ENCODE data around the gene SYCP2L. TPM values are rescaled to one million over a fixed set of nuclear protein-coding genes. Genes with fewer than 3 reads are reported as not detected.
"Not testable (repeated sequence)": the region's sequence is repeated elsewhere in the genome, so short reads cannot be mapped to it uniquely, and the experiment has no call there.

The SYCP2L gene
- total RNA-seq, 1 experiment from 2014 or later, result 1.5 TPM

DNA sequence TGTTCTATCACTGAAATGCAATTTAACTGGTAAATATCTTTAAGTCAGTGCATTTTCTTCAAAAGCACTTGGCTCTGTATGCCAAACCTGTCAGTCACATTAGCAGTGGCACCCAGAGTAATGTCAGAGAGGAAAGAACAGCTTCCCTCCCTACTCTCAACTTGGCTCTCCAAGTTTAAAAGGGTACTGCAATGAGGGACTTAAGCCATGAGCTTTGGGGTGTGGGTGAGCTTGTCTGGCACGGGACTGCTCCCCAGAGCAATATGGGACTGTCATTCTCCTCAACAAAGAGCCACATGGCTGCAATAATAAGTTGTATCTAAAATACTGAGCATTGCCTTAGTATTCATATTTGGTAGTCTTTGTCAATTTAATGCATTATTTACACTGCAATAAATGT lies 9.0 kb upstream of the SYCP2L start:
- no peak for DNase-seq (ENCODE audit: low spot score)

DNA sequence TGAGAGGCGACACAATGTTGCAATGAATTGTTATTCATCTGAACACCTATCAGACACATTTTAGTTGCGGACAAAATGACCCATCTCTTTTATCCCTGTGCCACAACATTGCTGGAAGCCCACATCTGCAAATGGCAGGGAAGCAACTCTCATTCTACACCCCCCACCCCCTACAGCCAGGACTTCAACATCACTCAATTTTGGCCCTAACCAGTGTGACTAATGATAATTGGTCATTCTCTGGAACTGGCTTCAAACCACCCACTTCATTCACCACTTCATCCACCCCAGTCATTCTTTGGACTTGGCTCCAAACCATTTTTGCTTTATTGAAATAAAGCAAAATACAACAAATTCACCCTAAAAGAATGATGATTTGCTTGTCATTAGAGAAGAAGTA lies 6.5 kb upstream of the SYCP2L start:
- no peak for DNase-seq (ENCODE audit: low spot score)

DNA sequence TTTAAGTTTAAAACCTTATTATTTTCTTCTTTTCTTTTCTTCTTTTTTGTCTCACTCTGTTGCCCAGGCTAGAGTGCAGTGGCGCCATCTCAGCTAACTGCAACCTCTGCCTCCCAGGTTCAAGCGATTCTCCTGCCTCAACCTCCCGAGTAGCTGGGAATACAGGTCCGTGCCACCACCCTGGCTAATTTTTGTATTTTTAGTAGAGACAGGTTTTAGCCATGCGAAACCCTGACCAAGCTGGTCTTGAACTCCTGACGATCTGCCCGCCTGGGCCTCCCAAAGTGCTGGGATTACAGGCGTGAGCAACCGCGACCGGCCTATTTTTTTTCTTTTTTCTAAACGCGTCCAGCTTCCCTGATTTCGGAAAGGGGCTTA lies 4.6 kb upstream of the SYCP2L start:
- DNase-seq (ENCODE audit: low spot score), result not testable (repeated sequence)

DNA sequence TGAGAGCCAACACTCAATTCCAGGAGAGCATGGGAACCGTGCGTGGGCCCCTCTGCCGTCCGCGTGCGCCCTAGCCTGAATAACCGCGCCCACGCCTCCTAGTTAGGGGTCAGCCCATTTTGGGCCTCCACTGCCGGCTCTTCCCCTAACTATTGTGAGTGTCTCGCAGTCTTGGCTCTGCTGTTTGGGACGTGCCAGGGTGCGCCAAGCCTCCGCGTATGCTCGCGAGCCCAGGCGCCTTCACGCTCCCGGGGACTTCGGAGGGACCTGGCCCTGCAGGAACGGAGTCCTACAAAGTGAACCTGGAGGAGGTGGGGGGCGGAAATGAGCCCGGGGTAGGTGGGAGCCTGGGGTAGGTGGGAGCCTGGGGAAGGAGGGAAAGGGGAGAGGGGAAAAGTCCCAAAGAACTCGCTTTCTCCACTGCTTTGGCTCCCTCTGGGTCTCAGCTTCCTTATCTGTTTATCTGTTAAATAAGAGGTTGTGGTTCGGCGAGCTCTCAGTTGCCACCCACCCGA lies 4.1 kb upstream of the SYCP2L start:
- no peak for DNase-seq (ENCODE audit: low spot score)

DNA sequence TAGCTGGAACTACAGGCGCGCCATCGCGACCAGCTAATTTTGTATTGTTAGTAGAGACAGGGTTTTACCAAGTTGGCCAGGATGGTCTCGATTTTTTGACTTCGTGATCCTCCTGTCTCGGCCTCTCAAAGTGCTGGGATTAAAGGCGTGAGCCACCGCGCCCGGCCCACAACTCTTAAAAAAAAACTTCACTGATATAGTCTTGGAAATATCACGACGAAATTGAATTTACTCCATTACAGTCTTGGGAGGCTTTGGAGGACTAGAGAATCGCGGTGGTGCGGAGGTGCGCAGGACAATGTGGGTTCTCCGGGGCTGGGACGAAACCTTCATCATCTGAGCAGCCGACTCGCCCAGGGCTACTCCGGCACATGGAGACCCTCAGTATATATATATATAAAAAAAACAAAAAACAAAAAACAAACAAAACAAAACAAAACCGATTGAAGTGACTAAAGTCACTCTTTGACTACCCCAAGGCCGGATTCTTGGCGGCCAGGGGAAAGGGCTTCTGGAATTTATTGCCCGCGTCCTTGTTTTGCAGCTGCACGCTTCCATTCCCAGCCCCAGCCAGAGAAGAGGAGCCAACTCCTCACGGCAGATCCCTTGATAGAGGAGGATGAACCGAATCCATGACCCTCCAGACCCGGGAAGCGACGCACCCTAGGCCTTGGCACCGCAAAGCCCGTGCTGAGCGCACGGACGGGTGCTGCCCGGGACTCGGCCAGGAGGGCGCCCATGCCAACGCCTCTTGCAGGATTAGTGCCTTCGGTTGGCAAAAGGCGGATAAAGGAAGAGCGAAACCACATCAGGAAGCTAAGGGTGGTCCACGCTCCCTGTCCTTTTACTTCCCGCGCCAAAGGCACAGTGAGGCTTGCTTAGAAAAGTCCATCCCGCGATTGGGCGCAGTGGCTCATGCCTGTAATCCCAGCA lies 3.3 kb upstream of the SYCP2L start:
- no peak for DNase-seq (ENCODE audit: low spot score)

DNA sequence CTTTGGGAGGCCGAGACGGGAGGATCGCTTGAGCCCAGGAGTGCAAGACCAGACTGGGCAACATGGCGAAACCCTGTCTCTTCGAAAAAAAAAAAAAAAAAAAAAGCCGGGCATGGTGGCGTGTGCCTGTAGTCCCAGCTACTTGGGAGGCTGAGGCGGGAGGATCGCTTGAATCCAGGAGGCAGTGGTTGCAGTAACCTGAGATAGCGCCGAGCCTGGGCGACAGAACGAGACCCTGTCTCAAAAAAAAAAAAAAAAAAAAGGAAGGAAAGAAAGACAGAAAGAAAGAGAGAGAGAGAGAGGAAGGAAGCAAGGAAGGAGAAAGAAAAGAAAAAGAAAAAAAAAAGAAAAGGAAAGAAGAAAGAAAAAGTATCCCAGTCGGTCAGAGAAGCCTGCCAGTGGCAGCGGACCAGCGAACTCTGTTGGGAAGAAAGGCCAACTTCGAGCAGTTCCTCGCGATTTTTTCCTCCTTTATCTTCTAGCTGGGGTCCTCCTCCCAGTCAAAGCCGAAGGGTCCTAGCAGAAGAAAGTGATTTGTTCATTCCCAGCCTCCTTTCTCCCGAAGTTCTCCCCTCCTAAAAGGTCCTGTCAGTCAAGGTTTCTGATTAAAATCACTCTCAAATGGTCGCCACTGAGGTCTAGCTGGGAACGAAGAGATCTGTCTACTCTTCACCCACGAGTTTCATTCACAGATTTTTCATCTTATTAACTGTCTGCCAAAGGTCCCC lies 2.4 kb upstream of the SYCP2L start:
- no peak for DNase-seq (ENCODE audit: low spot score)

DNA sequence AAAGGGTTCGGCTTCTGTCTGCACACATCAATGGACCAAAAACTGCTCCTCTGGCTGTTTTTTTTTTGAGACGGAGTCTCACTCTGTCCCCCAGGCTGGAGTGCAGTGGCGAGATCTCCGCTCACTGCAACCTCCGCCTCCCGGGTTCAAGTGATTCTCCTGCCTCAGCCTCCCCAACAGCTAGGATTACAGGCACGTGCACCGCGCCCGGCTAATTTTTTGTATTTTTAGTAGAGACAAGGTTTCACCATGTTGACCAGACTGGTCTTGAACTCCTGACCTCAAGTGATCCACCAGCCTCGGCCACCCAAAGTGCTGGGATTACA lies 524 bp upstream of the SYCP2L start:
- DNase-seq (ENCODE audit: low spot score), result not testable (repeated sequence)

DNA sequence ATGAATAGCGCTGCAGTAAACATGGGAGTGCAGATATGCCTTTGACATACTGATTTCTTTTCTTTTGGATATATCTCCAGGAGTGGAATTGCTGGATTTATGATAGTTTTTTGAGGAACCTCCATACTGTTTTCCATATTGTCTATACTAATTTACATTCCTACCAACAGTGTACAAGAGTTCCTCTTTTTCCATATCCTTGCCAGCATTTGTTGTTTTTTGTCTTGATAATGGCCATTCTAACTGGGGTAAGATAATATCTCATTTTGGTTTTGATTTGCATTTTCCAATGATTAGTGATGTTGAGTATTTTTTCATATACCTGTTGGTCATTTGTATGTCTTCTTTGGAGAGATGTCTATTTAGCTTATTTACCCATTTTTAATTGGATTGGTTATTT lies 3.3 kb downstream of the SYCP2L start:
- DNase-seq (ENCODE audit: low spot score), result no peak

DNA sequence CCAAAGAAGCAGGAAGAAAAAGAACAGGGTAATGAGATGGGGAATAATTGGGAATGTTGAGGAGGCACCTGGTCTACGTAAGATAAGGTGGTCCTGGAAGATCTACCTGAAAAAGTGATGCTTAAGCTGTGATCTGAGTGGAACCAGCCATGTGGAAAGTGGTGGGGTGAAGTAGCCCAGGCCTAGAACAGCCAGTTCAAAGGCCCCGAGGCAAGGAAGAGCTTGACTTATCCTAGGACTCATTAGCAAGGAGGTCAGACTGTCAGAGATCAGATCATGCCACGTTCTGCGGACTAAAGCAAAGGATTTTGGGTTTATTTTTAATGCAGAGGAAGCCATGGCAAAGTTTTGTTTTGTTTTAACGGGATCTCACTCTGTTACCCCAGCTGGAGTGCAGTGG lies 5.1 kb downstream of the SYCP2L start:
- DNase-seq (ENCODE audit: low spot score), result no peak

DNA sequence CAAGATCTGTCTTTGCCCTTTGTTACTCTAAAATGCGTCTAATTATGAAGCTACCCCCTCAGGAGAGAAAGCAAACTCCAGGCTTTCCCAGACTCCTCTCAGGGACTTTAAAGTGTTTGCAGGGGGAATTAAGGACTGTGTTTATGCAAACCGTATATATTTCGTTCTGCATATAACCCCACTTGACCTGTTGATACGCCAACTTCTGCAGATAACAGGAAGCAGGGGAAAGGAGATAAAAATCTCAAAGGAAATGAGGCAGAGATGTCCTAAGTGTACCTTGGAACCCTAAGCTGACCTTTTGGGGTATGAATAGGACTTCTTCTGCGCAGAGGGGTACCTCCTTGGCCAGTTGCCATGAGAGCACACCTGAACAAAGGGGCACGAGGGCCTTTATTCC lies 8.1 kb downstream of the SYCP2L start:
- no peak for DNase-seq (ENCODE audit: low spot score)

DNA sequence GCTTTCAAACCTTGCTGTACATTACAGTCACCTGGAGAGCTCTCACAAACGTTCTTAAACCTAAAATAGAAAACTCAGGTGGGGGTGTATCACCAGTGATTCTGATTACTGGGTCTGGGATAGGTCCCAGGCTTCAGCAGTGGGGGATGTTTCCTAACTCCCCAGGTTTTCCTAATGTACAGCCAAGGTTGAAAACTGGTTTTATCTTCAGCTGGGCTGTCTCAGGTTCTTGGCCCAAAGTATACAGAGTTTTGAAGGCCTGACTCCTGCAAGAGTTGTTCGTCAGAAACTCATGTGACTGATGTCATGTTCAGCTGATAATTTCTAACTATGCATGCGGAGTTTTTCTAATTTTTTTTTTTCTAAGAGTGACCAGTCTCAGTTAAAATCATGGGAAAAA lies 9.8 kb downstream of the SYCP2L start:
- no peak for DNase-seq (ENCODE audit: low spot score)

DNA sequence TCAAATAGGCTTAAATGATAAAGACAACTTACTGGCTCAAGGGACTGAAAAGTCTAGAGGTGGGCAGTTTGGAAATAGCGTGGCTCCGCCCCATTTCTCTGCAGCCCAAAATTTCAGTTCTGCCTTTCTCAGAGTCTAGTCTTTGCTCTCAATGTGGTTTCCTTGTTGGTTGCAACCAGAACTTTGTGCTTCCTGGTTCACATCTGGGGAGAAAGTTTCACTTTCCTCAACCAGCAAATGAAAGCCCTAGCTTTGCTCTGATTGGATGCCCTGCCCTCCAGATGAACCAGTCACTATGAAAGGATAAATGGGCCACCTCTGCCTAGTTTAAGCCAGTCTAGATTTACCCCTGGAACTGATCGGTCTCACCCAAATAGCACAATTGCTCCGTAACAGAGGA lies 14.9 kb downstream of the SYCP2L start:
- no peak for DNase-seq (ENCODE audit: low spot score)

DNA sequence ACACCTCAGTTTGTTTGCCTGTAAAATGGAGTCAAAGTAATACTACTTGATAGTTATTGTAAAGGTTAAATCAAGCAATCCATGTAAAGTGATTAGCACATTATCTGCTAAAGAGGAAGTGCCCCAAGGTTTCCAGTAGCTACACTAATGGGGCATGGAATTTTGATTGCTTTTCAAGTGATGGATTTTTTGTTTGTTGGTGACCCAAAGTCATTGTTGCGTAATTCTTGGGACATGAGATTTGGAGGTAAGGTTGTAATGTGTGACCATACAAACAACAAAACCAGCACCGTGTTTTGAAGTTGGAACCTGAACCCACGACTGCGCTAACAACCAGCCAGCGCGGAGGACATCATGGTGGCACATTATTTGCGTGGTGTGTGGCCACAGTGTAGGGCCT lies 17.2 kb downstream of the SYCP2L start:
- no peak for DNase-seq (ENCODE audit: low spot score)

DNA sequence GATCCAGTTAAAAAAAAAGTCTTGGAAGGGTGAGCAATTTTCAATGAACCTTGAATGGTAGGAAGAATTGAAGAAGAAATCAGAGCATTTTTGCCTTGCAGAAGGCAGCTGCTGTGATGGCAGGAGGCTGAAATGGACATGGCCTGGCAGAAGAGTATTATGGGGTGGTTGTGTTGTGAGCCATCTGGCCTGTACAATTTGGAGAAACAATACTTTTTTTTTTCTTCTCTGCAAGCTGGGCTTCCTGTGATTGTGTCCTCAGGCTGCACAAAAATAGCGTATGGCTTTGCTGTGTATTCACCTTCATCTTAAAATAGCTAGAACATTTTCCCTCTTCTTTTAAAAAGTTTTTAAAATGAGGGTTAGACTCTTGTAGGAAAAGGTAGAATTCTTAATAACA lies 21.4 kb downstream of the SYCP2L start:
- no peak for DNase-seq (ENCODE audit: low spot score)

DNA sequence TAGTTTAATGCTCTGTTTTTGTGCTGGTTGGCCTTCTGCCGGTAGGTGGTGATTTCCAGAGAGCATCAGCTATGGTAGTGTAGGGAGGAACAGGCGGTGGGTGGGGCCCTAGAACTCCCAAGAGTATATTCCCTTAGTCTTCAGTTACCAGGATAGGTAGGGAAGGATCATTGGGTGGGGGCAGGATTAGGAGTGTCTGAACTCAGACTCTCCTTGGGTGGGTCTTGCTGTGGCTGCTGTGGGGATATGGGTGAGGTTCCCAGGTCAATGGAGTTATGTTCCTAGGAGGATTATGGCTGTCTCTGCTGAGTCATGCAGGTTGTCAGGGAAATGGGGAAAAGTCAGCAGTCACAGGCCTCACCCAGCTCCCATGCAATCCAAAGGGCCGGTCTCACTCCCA lies 32.7 kb downstream of the SYCP2L start:
- DNase-seq (ENCODE audit: low spot score), result not testable (repeated sequence)

DNA sequence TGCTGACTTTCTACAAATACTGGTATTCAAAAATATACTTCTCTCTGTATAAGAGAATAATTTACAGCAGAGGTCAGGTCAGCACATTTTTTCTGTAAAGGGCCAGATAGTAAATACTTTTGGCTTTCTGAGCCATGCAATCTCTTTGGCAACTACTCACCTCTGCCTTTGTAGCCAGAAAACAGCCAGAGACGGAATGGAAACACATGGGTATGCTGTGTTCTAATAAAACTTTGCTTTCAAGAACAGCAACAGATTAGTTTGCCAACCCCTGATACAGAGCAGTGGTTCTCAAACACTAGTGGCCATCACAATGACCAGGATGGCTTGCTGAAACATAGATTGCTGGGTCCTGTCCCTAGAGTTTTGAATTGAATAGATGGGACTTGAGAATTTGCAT lies 46.3 kb downstream of the SYCP2L start:
- DNase-seq (ENCODE audit: low spot score), result no peak

DNA sequence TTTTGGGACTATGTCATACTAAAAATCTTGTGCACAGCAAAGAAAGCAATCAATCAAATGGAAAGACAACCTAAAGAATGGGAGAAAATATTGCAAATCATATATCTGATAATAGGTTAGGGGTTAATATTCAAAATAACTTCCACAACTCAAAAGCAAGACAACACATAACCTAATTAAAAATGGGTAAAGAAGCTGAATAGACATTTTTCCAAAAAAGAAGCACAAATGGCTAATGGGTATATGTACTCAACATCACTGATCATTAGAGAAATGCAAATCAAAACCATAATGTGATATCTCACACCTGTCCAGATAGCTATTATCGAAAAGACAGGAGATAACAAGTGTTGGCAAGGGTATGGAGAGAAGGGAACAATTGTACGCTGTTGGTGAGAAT lies 53.0 kb downstream of the SYCP2L start:
- no peak for DNase-seq (ENCODE audit: low spot score)

DNA sequence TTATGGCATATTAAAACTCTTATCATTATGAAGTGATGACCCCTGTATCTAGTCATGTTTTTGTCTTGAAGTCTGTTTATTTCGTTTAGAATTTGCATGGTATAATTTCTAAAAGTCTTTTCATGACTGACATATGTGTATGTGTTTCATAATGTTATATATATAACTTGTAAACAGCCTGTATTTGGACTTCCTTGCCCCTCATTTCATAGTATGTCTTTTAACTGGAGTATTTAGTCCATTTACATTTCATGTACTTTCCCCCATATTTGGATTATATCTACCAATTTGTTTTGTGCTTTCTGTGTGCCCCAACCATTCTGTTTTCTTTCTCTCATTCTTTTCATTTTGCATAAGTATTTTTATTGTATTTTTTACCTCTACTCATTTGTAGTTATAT lies 59.0 kb downstream of the SYCP2L start:
- no peak for DNase-seq (ENCODE audit: low spot score)

DNA sequence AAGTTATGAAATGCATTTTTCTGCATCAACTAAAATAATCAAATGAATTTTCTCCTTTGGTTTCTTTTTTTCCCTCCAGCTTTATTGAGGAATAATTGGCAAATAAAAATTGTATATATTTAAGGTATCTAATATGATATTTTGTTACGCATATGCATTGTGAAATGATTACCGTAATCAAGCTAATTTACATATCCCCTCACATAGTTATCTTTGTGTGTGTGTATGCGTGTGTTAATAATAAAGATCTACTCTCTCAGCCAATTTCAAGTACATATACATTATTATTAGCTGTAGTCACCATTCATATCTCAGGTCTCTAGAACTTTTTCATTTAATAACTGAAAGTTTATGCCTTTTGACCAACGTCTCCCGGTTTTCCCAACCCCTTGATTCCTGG lies 61.1 kb downstream of the SYCP2L start:
- DNase-seq (ENCODE audit: low spot score), result no peak

DNA sequence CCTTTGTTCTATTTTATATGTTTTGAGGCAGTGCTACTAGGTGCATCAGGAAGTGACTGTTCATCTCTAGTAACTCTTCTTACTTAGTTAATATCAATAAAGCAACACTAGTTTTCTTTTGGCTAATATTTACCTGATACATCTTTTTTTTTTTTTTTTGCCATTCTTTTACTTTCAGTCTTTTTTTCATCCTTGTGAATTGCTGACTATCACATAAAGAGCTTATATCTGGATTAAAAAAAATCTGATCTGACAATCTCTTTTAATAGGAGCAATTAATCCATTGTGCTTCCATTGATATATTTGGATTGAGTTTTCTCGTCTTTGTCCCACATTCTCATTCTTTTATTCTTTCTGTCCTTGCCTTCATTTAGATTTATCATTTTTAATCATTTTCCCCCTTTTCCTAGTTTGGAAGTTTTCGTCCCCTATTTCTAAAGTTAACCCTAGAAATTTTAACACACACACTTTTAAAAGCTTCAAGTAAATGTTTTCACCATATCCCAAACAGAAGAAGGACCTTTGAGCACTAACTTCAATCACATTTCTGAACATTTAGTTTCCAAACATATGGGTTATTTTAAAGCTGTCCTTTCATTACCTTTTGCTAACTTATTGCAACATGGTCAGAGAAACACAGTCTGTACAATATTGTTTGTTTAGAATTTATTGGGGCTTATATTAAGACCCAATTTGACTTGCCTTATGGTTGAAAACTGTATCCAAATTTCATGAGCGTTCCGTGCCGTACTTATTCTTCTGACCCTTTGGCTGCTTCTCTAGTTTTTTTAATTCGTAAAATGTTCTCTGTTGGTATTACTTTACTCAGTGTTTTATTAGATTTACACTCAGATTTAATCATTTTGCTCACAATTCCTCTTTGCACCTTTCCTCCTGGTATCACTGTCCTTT lies 63.0 kb downstream of the SYCP2L start:
- DNase-seq (ENCODE audit: low spot score), result no peak

DNA sequence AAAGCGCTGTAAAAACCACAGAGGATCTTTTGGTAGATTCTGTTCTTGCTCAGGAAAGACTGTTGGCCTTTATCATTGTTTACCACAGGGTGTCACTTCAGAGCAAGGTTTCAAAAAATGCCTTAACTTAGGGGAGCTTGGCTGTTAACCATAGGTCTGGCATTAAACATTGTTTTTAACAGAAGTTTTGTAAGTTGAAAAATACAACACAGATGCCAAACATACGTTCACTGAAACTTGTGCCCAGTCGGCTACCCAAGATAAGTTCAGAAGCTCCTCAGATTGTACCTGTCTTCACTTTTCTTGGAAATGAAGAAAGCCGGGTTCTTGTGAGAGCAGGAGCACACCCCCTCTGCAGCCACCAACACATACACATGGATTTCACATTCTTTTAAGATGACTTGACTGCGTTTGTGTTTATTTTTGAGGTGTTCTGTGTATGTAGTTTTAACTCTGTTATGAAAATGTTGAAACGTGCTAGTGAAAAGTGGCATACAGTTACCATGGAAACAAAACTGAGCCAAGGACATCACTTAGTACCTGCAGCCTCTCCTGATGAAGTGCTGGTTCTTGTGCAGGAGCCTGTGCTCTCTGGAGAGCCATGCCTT lies 64.9 kb downstream of the SYCP2L start:
- DNase-seq (ENCODE audit: low spot score), result peak; percentile 55

DNA sequence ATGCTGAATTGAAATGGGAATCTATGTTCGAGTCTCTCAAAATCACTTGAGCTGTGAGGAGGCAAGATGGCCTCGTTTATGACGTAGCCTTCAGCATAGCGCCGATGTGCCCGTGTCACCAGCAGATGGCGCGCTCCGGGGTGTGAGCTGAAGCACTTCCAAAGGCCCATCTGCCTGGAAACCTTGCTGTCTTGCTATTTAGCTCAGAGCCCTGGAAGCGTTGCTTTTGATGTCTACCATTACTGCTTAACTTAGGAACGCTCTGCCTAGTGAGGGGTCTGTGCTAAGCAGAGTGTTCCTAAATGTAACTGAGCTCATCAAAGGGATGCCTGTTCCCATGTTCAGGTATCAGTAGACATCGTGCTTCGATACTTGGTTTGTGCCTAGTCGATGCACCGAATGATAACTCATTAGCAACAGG lies 67.7 kb downstream of the SYCP2L start:
- DNase-seq (ENCODE audit: low spot score), result peak; percentile 77
